Stomach (tissue), 9 donors: ENCODE results near the gene PALLD. TPM values are rescaled to one million over a fixed set of nuclear protein-coding genes. Genes with fewer than 3 reads are reported as not detected.
"Not testable (repeated sequence)": the region's sequence is repeated elsewhere in the genome, so short reads cannot be mapped to it uniquely, and the experiment has no call there.

Experiments
- DNase-seq, 2 donors: peaks; one replicate each; pipeline versions ENCODE4 v3.0.0 to v3.0.0-alpha.2; 2013 to 2019
- H3K27ac ChIP-seq, 5 donors: fragments of 200-600 bp in 4 of 5; sonication (generic) in 4 of 5; one replicate each; pipeline ENCODE4 v1.5.1; 2013 to 2019; ENCODE audit warnings: mild to moderate bottlenecking in 1 of 5, moderate library complexity in 1 of 5
- H3K27me3 ChIP-seq, 3 donors: fragments of 200-600 bp; sonication (generic); one replicate each; pipeline ENCODE4 v1.5.1; 2017 to 2019; ENCODE audit warnings: mixed run types in 1 of 3
- H3K36me3 ChIP-seq, 4 donors: fragments of 200-600 bp; sonication (generic); 1 replicate in 3 of 4; 2 replicates in 1 of 4; pipeline ENCODE4 v1.5.1; 2016 to 2019
- H3K4me1 ChIP-seq, 4 donors: fragments of 200-600 bp; sonication (generic); one replicate each; pipeline ENCODE4 v1.5.1; 2016 to 2019
- H3K4me3 ChIP-seq, 4 donors: fragments of 200-600 bp; sonication (generic) in 3 of 4; one replicate each; pipeline ENCODE4 v1.5.1; 2016 to 2019; ENCODE audit warnings: mild to moderate bottlenecking in 1 of 4
- H3K9me3 ChIP-seq, 4 donors: fragments of 200-600 bp; sonication (generic); one replicate each; pipeline ENCODE4 v1.5.1; 2016 to 2019
- EP300 ChIP-seq: sonication (generic); formaldehyde crosslinking; IDR thresholded peaks from one replicate; pipeline ENCODE4 v1.6.1; 2017; ENCODE audit warnings: antibody characterized with exemption
- POLR2A ChIP-seq, 4 donors: fragments of 450-650 bp; IDR thresholded peaks; one replicate each; pipeline ENCODE4 v1.6.1; 2016; ENCODE audit warnings: antibody characterized with exemption in 4 of 4, control low read depth in 2 of 4, mild to moderate bottlenecking in 1 of 4, moderate library complexity in 1 of 4
- POLR2AphosphoS5 ChIP-seq, 3 donors: sonication (generic); formaldehyde crosslinking; IDR thresholded peaks; one replicate each; pipeline ENCODE4 v1.6.1; 2016; ENCODE audit warnings: antibody characterized with exemption in 3 of 3
- whole genome bisulfite sequencing, 5 donors: extraction: QIAGEN DNeasy Blood & Tissue Kit in 3 of 5; methylation state at CpG; one replicate each; pipeline versions ENCODE4 v1.1.5 to v1.1.7; 2013 to 2018; 5-methylcytosine and 5-hydroxymethylcytosine counted together
- intact Hi-C: fragments of 100-400 bp; cut with DNase I; formaldehyde crosslinking; loops from one replicate; pipeline ENCODE4 v1.15.1; 2023; ENCODE audit warnings: low total_unique reads
- polyA plus RNA-seq, 3 donors: library from polyadenylated mRNA; stranded (reverse); fragments of 200-250 nt; gene quantifications; one replicate each; pipeline ENCODE4 v1.2.3, GENCODE V29; 2013
- total RNA-seq, 5 donors: library from RNA; depleted of rRNA; stranded (reverse); fragments of >200 nt; gene quantifications; one replicate each; pipeline versions ENCODE4 v1.1.0 to v1.2.3, GENCODE V29; 2014 to 2016
- TF ChIP-seq, protein P1 (sequence below), 7 experiments: fragments of 450-650 bp in 4 of 7; fragments of 200-600 bp in 3 of 7; sonication (generic) in 3 of 7; IDR thresholded peaks; one replicate each; pipeline ENCODE4 v1.5.1; 2016 to 2019; ENCODE audit warnings: antibody characterized with exemption in 7 of 7, control low read depth in 2 of 7, mild to moderate bottlenecking in 1 of 7
- donor health status: healthy with polysubstance abuse.
- donor health status: Bipolar disorder and iron deficiency.
- donor health status: healthy.

PALLD gene
- total and polyA plus RNA-seq, 8 donors: 75.9 to 984 (median 206) TPM

DNA sequence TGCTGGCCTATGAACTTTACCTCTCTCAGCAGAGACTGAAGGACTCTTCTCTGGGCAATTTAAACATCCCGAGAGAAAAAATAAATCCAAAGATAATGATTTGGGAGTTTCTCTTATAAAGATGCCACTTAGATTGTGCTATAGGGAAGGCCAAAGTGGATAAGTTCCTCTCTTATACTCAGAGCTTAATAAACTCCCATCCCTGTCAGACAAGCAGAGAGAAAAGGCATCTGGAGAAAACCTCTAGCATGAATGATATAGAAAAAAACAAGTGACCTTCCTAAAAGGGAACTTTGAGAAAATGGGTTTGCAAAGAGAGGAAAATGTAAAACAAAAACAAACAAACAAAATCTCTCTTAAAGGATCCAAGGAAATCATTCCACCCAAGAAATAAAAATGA is 199.4 kb downstream of the PALLD start:
- TF ChIP-seq POLR2AphosphoS5 (IDR thresholded peaks at IDR 0.05) (no peak), POLR2A (IDR thresholded peaks at IDR 0.05) (no peak), EP300 (no peak)
- TF ChIP-seq, protein P1, sequence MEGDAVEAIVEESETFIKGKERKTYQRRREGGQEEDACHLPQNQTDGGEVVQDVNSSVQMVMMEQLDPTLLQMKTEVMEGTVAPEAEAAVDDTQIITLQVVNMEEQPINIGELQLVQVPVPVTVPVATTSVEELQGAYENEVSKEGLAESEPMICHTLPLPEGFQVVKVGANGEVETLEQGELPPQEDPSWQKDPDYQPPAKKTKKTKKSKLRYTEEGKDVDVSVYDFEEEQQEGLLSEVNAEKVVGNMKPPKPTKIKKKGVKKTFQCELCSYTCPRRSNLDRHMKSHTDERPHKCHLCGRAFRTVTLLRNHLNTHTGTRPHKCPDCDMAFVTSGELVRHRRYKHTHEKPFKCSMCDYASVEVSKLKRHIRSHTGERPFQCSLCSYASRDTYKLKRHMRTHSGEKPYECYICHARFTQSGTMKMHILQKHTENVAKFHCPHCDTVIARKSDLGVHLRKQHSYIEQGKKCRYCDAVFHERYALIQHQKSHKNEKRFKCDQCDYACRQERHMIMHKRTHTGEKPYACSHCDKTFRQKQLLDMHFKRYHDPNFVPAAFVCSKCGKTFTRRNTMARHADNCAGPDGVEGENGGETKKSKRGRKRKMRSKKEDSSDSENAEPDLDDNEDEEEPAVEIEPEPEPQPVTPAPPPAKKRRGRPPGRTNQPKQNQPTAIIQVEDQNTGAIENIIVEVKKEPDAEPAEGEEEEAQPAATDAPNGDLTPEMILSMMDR (IDR thresholded peaks at IDR 0.05): no peak
- DNase-seq: no peak
- WGBS, 5 donors: 75 to 100% (median 87%) methylated on average over 1 of the region's 1 CpG
- intact Hi-C loops: loop anchor here (10.0 kb wide), 1 partner anchor 219 kb away; no protein-coding TSS in a partner anchor
- H3K4me1 ChIP-seq: no peaks in the 10 kb centered on the region
- H3K4me3 ChIP-seq: no peak overlapping the region
- no peaks in the 10 kb centered on the region for H3K9me3 ChIP-seq
- H3K36me3 ChIP-seq: peaks cover 0 to 10% (median 0%) of the 10 kb centered on the region in 4 donors
- no peaks in the 10 kb centered on the region for H3K27me3 ChIP-seq
- no peak overlapping the region for H3K27ac ChIP-seq

DNA sequence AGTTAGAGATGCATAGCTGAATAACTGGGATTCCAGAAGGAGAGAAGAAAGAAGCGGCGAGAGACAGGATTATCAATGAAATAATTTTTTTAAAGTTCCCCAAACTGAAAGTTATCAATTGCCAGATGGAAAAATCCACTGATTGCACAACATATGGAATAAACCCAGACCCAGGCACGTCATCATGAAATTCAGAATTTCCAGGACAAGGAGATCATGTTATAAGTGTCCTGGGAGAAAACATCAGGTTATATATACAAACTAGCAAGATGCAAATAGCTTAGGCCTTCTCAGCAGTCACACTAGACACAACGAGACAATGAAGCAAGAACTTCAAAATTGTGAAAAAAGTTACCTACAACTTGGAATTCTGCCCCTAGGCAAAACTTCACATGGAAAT is 200.0 kb downstream of the PALLD start:
- no peaks in the 10 kb centered on the region for H3K9me3 ChIP-seq
- peaks cover 0 to 5% (median 0%) of the 10 kb centered on the region in 4 donors for H3K36me3 ChIP-seq
- no peak overlapping the region for H3K27ac ChIP-seq
- no peak for DNase-seq
- H3K27me3 ChIP-seq: no peaks in the 10 kb centered on the region
- 93 to 96% (median 94%) methylated on average over 4 of the region's 4 CpGs for WGBS, 5 donors
- no peaks in the 10 kb centered on the region for H3K4me1 ChIP-seq
- no peak overlapping the region for H3K4me3 ChIP-seq
- TF ChIP-seq POLR2AphosphoS5 (IDR thresholded peaks at IDR 0.05) (no peak), POLR2A (IDR thresholded peaks at IDR 0.05) (no peak), EP300 (no peak)
- TF ChIP-seq, protein P1 (IDR thresholded peaks at IDR 0.05): no peak
- intact Hi-C loops: loop anchor here (10.0 kb wide), 1 partner anchor 218 kb away; no protein-coding TSS in a partner anchor

DNA sequence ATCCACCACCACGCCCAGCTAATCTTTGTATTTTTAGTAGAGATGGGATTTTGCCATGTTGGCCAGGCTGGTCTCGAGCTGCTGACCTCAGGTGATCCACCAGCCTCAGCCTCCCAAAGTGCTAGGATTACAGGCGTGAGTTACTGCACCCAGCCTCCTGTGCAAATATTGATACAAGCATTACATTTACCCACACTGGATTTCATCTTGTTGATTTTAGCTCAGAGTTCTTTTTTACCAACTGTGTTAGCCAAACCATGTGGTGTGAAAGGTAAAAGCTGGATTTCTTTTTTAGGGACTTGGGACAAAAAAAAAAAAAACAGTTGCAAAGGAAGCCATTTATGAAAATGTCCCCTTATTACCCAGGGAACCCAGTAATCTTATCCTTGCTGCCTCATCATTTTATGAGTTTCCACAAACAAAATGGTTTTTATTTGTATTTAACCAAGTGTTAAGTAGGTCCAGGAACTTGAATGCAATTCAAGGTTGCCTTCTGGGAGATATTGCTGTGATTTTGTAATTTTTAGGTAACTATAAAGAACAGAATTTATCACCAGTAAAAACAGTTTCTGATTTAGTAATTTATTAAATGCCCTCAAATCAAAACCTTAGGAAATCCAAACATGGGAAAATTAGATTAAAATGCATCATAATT is 202.5 kb downstream of the PALLD start:
- WGBS, 5 donors: 33 to 54% (median 38%) methylated on average over 3 of the region's 3 CpGs
- Histone ChIP-seq H3K27ac (no peak overlapping the region), H3K36me3 (no peaks in the 10 kb centered on the region), H3K4me3 (no peak overlapping the region), H3K9me3 (no peaks in the 10 kb centered on the region), H3K4me1 (no peaks in the 10 kb centered on the region), H3K27me3 (no peaks in the 10 kb centered on the region)
- DNase-seq: peak; percentile 35 to 51
- TF ChIP-seq EP300 (no peak), POLR2AphosphoS5 (IDR thresholded peaks at IDR 0.05) (no peak), POLR2A (IDR thresholded peaks at IDR 0.05) (no peak)
- TF ChIP-seq, protein P1 (IDR thresholded peaks at IDR 0.05): no peak
- intact Hi-C loops: loop anchor here (10.0 kb wide), 1 partner anchor 215 kb away; no protein-coding TSS in a partner anchor

DNA sequence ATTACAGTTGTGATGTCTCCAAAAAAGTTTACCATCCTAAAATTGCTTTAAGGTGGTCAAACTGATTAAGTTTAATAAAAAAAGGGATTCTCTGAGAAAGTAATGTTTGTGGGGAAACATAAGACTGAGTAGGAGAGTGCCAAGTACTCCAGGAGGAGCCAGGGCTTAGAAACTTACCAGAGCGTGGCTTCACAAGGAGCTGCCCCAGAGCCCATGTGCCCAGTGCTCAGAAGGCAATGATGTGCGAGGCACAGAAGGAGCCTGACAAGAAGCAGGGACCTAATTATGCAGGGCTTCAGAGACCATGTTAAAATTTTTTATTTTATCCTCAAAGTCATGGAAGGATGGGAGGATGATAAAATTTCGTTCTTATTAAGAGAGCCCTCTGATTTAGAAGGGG is 204.2 kb downstream of the PALLD start:
- intact Hi-C loops: no loop called here
- no peaks in the 10 kb centered on the region for H3K27me3 ChIP-seq
- TF ChIP-seq EP300 (no peak), POLR2A (IDR thresholded peaks at IDR 0.05) (no peak), POLR2AphosphoS5 (IDR thresholded peaks at IDR 0.05) (no peak)
- TF ChIP-seq, protein P1 (IDR thresholded peaks at IDR 0.05): no peak
- no peaks in the 10 kb centered on the region for H3K9me3 ChIP-seq
- H3K4me1 ChIP-seq: no peaks in the 10 kb centered on the region
- 77 to 93% (median 88%) methylated on average over 3 of the region's 3 CpGs for WGBS, 5 donors
- no peak overlapping the region for H3K4me3 ChIP-seq
- H3K36me3 ChIP-seq: no peaks in the 10 kb centered on the region
- no peak overlapping the region for H3K27ac ChIP-seq
- no peak for DNase-seq

DNA sequence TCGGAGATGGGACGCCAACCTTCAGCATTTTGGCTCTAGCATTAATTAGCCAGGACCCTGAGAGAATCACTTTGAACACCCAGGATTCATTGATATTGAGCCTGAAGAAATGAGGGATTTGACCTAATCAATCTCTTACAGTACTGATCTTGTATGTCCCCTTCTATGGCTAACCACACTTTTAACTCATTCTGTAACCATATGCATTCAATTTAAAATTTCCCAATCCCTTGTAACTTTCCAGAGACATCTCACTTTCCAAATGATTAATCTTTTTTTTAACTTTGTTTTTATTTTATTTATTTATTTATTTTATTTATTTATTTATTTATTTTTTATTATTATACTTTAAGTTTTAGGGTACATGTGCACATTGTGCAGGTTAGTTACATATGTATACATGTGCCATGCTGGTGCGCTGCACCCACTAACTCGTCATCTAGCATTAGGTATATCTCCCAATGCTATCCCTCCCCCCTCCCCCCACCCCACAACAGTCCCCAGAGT is 205.8 kb downstream of the PALLD start:
- H3K9me3 ChIP-seq, DNase-seq, H3K4me3 ChIP-seq, intact Hi-C loops, H3K27me3 ChIP-seq, H3K4me1 ChIP-seq, H3K36me3 ChIP-seq, H3K27ac ChIP-seq: not testable (repeated sequence)
- 92 to 98% (median 98%) methylated on average over 2 to 4 of the region's 4 CpGs for WGBS, 5 donors
